Cerebellar cortex (tissue), 1 donor: ENCODE results near the gene B4GALT3.
A peak's percentile ranks its signal among the peaks of the same experiment; 100 is the strongest.

ENCODE experiments used
- DNase-seq: peaks from one replicate; pipeline ENCODE4 v3.0.0-alpha.2; 2015; ENCODE audit warnings: low spot score

B4GALT3 gene

DNA sequence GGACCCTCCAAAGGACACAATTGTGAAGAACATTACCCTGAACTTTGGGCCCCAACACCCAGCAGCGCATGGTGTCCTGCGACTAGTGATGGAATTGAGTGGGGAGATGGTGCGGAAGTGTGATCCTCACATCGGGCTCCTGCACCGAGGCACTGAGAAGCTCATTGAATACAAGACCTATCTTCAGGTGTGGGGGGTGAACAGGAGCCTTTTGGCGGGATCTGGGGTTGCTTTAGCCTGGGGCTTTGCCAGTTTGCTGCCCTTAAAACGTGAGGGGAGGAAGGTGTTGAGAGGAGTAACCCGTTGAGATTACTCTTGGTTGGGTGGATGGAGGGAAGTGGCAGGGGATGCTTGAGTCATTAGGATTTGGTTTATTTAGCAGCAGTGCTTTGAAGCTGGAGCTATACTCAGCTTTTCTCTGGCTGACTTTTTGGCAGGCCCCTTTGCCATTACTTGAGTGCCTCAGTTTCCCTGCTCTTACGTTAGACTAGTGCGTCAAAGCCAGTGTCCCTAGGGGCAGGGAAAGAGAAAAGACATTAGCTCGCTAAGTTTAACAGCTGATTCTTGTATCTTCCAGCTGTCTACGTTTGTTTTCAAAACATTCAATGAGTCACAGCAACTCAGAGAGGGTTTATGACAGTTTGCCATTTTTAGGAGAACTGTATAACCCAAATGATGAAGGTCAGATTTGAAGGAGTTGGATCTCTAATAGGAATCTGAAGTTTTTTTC lies 29.3 kb upstream of the B4GALT3 start:
- no peak for DNase-seq

GRCh38 chr1:161201836-161202712 lies 24.8 kb upstream of the B4GALT3 start, which contains the start of gene NDUFS2:
Gene NDUFS2, plus strand, starts transcription at chr1:161202367. Its CDS starts 19 bp downstream, at chr1:161202386.
- peak; percentile 100 for DNase-seq

- no peak for DNase-seq
Observed at GRCh38 chr1:161200992-161201835, 23.9 kb upstream of the B4GALT3 start.

GRCh38 chr1:161200421-161200991 lies 23.2 kb upstream of the B4GALT3 start:
- DNase-seq = no peak

DNA sequence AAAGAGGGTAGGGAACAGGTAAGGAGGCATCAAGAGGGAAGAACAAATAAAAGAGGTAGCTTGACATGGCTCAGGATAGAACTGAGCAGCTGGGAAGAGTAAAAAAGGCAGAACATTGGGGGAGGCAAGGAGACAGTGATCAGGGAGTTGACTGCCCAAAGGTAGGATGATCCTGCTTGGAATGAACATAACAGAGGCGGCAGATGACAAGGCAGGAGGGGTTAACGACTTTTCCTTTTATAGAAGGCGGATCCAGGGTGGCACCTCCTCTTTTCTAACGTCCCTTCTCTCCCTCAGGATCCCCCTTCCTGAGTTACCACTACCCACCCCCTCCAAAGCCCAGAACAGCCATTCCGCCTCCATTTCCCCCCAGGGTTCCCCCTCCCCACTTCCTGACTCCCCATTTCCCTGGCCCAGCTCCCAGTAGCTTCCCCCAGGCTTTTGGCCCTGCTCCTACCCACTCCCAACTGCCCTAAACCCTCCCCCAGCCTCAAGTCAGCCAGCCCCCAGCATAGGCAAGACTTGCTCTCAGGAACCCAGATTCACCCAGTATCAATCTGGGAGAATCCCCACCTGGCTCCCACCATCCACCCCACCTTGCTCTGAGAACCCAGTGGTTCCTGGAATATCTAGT lies 22.3 kb upstream of the B4GALT3 start:
- no peak for DNase-seq

- DNase-seq = no peak
Observed at GRCh38 chr1:161198897-161199431, 21.7 kb upstream of the B4GALT3 start, which contains the start of gene ADAMTS4. Gene ADAMTS4, minus strand, starts transcription at chr1:161199054. Its CDS starts 427 bp downstream, at chr1:161198627.

DNA sequence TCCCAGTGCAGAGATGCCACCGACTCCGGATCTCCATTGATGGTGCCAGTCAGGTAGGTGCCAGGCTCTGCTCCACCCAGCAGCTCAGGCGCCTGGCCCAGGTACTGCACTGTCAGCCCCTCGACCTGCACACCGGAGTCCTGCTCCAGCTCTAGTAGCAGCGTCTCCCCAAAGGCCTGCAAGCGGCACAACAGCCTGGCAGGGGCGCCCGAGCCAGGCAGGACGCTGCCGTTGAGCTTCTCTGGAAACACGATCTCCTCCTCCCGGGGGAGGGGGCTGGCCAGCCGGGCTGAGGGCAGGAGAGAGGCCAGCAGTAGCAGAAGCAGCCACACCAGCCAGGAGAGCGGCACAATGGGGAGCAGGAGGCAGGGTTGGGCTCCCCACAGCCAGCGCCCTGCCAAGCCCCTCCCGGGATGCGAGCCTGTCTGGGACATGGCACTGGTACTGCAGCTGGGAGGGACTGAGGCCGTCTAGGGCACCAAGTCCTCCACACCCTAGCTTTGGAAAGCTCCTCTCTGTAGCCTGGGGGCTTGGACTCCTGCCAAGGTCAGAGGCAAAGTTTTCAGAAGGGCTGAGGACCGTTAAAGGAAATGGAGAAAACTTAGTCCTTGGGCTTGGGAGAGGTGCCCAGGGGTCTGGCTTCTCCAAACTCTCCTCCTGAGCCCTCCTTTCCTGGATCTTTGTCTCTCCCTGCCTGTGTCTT lies 21.0 kb upstream of the B4GALT3 start:
- DNase-seq = no peak

GRCh38 chr1:161197560-161198193 lies 20.4 kb upstream of the B4GALT3 start:
- DNase-seq = no peak

DNA sequence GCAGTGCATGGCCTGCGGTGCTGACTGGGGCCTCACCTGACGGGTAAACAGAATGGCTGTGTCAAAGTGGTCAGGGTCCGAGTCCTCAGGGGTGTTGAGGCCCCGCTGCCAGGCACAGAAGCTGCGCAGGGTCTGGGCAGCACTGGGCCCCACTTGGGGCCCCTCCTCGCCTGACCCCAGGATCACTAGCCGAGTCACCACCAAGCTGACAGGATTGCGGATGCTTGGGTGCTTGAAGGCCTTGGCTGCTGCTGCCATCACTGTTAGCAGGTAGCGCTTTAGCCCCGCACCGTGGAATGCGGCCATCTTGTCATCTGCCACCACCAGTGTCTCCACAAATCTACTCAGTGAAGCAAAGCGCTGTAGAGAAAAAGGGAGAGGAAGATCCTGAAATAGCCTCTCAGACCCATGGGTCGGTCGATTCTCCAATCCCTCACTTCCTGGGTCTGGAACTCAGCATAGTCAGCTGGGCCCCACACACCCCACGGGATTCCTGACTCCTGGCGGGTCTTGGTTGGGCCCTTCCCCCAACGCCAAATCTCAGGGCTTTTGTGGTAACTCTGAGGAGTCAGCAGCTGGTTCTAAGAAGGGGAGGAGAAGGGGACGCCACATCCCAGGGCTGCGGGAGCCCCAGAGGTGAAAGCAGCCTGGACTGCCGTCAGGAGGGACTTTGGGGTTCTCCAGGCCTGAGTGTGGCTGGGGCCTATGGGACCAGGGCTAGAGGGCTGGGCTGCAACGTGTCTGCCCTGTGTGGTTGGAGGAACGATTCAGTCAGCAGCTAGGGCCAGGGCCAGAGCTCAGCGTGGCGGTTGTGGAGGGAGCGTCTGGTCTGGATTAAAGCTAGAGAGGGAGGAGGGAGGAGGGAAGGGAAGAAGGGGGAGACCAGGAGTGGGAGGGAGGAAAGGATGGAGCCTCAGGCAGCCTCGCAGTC lies 19.5 kb upstream of the B4GALT3 start:
- DNase-seq = no peak

GRCh38 chr1:161196111-161196510 lies 18.8 kb upstream of the B4GALT3 start:
- no peak for DNase-seq

DNA sequence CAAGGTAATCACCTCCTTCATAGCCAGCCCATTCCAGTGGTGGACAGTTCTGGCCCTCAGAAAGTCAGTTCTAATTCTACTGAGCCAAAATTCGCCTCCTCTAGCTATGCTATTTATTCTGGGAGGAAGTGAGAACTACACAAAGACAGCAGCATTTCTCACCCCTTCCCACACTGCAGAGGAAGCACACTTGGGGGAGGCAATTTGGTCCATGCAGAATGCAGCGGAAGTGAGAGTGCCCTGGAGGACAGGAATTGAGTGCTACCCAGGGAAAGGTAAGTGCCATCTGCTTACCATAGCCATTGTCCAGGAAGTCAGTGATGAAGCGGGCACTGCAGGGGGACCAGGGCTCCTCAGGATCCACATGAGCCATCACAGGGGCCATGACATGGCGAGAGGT lies 17.9 kb upstream of the B4GALT3 start:
- no peak for DNase-seq

GRCh38 chr1:161193561-161194235 lies 16.4 kb upstream of the B4GALT3 start:
- no peak for DNase-seq

GRCh38 chr1:161192476-161193465 lies 15.5 kb upstream of the B4GALT3 start:
- DNase-seq = peak; percentile 78

DNA sequence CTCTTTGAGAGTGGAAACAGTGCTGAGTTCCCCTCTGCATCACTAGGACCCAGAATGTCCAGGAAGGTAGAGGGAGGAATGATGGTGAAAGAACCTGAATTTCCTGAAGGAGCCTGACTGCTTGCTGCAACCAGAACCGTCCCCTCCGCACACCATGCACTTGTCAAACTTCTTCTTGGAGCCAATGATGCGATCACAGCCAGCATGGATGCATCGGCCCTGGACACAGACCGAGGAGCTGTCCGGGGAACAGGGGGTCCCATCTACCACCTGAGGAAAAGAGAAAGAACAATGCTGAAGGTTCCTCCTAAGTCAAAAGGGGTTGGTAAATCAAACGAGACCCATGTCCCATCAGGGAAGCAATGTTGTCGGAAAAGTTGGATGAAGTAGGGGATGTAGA lies 14.7 kb upstream of the B4GALT3 start:
- DNase-seq = no peak

DNA sequence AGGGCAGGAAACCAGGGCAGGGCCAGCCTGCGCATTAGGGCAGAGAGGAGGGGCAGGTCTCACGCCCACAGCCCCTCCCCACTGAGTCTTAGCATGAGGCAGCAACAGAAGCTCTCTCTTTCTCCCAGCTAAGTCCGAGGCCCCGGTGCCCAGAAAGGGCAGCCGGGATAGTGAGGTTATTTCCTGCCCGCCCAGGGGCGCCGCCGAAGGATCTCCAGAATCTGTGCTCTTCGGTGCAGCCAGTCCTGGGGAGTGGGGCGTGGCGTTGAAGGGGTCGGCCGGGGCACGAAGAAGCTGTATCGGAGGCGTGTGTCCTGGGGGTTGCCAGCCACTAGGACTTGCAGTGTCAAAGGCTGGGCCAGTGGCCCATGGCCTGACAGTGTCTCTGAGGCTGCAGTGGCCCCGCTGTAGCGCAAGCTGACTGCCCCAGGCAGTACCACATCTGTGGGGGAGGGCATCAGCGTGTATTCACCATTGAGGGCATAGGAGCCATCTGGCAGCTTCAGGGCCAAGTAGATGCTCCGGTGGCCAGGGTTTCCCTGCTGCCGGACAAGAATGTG lies 13.7 kb upstream of the B4GALT3 start:
- DNase-seq = no peak

DNA sequence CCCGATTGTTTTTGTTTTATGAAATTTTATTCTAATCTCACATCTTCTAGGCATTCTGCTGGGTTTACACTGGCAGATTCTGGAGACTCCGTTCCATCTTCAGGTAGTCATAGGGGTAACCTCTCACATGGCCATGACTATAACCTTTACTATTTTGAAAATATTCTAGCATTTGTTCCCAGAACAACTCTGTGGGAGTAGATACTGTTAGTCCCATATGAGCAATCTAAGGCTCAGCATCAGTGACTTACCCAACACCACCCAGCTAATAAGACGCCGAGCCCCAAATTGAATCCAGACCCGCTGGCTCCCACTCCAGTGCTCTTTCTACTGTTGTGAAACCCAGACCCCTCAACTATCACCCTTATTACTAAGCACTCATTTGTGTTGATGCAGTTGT lies 11.7 kb upstream of the B4GALT3 start:
- DNase-seq = no peak

GRCh38 chr1:161188381-161188780 lies 11.1 kb upstream of the B4GALT3 start:
- no peak for DNase-seq
